BLaER1 (cell line): ENCODE measurements around the gene AHNAK2.
A peak's percentile ranks its signal among the peaks of the same experiment; 100 is the strongest.

ENCODE experiments used
- H3K27ac ChIP-seq: shearing (Covaris generic); formaldehyde crosslinking; 2 replicates; pipeline ENCODE4 v1.8.1; 2022
- H3K27me3 ChIP-seq: shearing (Covaris generic); formaldehyde crosslinking; 2 replicates; pipeline ENCODE4 v1.8.1; 2022
- H3K36me3 ChIP-seq: shearing (Covaris generic); formaldehyde crosslinking; 2 replicates; pipeline ENCODE4 v1.8.1; 2022
- H3K4me1 ChIP-seq: shearing (Covaris generic); formaldehyde crosslinking; 2 replicates; pipeline ENCODE4 v1.8.1; 2022
- H3K4me2 ChIP-seq: shearing (Covaris generic); formaldehyde crosslinking; 2 replicates; pipeline ENCODE4 v1.8.1; 2022
- H3K4me3 ChIP-seq: shearing (Covaris generic); formaldehyde crosslinking; 2 replicates; pipeline ENCODE4 v1.8.1; 2022
- H3K9ac ChIP-seq: shearing (Covaris generic); formaldehyde crosslinking; 2 replicates; pipeline ENCODE4 v1.8.1; 2022
- H3K9me3 ChIP-seq: shearing (Covaris generic); formaldehyde crosslinking; 2 replicates; pipeline ENCODE4 v1.8.1; 2022
- H4K20me1 ChIP-seq: shearing (Covaris generic); formaldehyde crosslinking; 2 replicates; pipeline ENCODE4 v1.8.1; 2022
- Cebpa-rat ChIP-seq: shearing (Covaris generic); IDR thresholded peaks from 2 replicates; pipeline ENCODE4 v1.8.1; 2022

AHNAK2 gene

GRCh38 chr14:104931771-104932675, 46.2 kb downstream of the AHNAK2 start:
- Histone ChIP-seq H3K27me3 (peaks cover 6% of the 10 kb centered on the region; the same call in 1 of the 2 replicates), H3K9ac (peak overlapping the region; percentile 73; the same call in 1 of the 2 replicates), H3K36me3 (peaks cover 44% of the 10 kb centered on the region), H3K9me3 (no peaks in the 10 kb centered on the region), H3K4me1 (peaks cover 74% of the 10 kb centered on the region), H3K4me2 (peak overlapping the region; percentile 86), H3K4me3 (peak overlapping the region; percentile 65), H3K27ac (peak overlapping the region; percentile 75), H4K20me1 (peaks cover 28% of the 10 kb centered on the region; the same call in 1 of the 2 replicates)
- no peak for TF ChIP-seq Cebpa-rat

- no peaks in the 10 kb centered on the region for H3K9me3 ChIP-seq
- H4K20me1 ChIP-seq = peaks cover 28% of the 10 kb centered on the region; the same call in 1 of the 2 replicates
- peaks cover 75% of the 10 kb centered on the region for H3K4me1 ChIP-seq
- H3K36me3 ChIP-seq = peaks cover 44% of the 10 kb centered on the region
- peak overlapping the region; percentile 59 for H3K27ac ChIP-seq
- no peak overlapping the region for H3K4me3 ChIP-seq
- peaks cover 6% of the 10 kb centered on the region; the same call in 1 of the 2 replicates for H3K27me3 ChIP-seq
- H3K9ac ChIP-seq = no peak overlapping the region
- peak overlapping the region; percentile 86 for H3K4me2 ChIP-seq
- TF ChIP-seq Cebpa-rat = no peak
These were observed 46.8 kb downstream of the AHNAK2 start for GRCh38 chr14:104931304-104931770.

- Histone ChIP-seq H3K4me1 (peaks cover 75% of the 10 kb centered on the region), H3K9ac (no peak overlapping the region), H3K4me2 (no peak overlapping the region), H3K4me3 (no peak overlapping the region), H3K9me3 (no peaks in the 10 kb centered on the region), H3K36me3 (peaks cover 44% of the 10 kb centered on the region), H3K27ac (peak overlapping the region; percentile 59), H4K20me1 (peaks cover 28% of the 10 kb centered on the region; the same call in 1 of the 2 replicates), H3K27me3 (peaks cover 6% of the 10 kb centered on the region; the same call in 1 of the 2 replicates)
- TF ChIP-seq Cebpa-rat = no peak
These were observed 47.5 kb downstream of the AHNAK2 start for GRCh38 chr14:104930526-104931303.

- no peak overlapping the region for H3K4me3 ChIP-seq
- H3K36me3 ChIP-seq = peaks cover 44% of the 10 kb centered on the region
- H3K9ac ChIP-seq = no peak overlapping the region
- H3K9me3 ChIP-seq = no peaks in the 10 kb centered on the region
- H3K27me3 ChIP-seq = peaks cover 6% of the 10 kb centered on the region; the same call in 1 of the 2 replicates
- no peak for TF ChIP-seq Cebpa-rat
- H4K20me1 ChIP-seq = peaks cover 28% of the 10 kb centered on the region; the same call in 1 of the 2 replicates
- H3K4me1 ChIP-seq = peaks cover 75% of the 10 kb centered on the region
- H3K27ac ChIP-seq = 0 out of 2 replicates have a peak overlapping the region, but pooled peaks have one; percentile 19
- H3K4me2 ChIP-seq = no peak overlapping the region
These were observed 48.6 kb downstream of the AHNAK2 start for GRCh38 chr14:104929268-104930230.

GRCh38 chr14:104928391-104929133, 49.6 kb downstream of the AHNAK2 start:
- H3K4me1 ChIP-seq = peaks cover 79% of the 10 kb centered on the region
- peak overlapping the region; percentile 96 for H3K27ac ChIP-seq
- peaks cover 28% of the 10 kb centered on the region; the same call in 1 of the 2 replicates for H4K20me1 ChIP-seq
- peak overlapping the region; percentile 100 for H3K4me2 ChIP-seq
- no peak overlapping the region for H3K4me3 ChIP-seq
- TF ChIP-seq Cebpa-rat = no peak
- H3K27me3 ChIP-seq = no peaks in the 10 kb centered on the region
- peaks cover 44% of the 10 kb centered on the region for H3K36me3 ChIP-seq
- peak overlapping the region; percentile 87; the same call in 1 of the 2 replicates for H3K9ac ChIP-seq
- H3K9me3 ChIP-seq = no peaks in the 10 kb centered on the region; the same call in 1 of the 2 replicates

- H3K4me1 ChIP-seq = peaks cover 84% of the 10 kb centered on the region
- H4K20me1 ChIP-seq = peaks cover 28% of the 10 kb centered on the region; the same call in 1 of the 2 replicates
- TF ChIP-seq Cebpa-rat = no peak
- H3K36me3 ChIP-seq = peaks cover 44% of the 10 kb centered on the region
- no peaks in the 10 kb centered on the region for H3K27me3 ChIP-seq
- H3K9ac ChIP-seq = peak overlapping the region; percentile 87
- no peaks in the 10 kb centered on the region; the same call in 1 of the 2 replicates for H3K9me3 ChIP-seq
- H3K4me2 ChIP-seq = peak overlapping the region; percentile 100
- peak overlapping the region; percentile 70 for H3K4me3 ChIP-seq
- H3K27ac ChIP-seq = peak overlapping the region; percentile 96
These were observed 50.3 kb downstream of the AHNAK2 start for GRCh38 chr14:104927901-104928300.

- H3K27me3 ChIP-seq = no peaks in the 10 kb centered on the region
- H3K9me3 ChIP-seq = no peaks in the 10 kb centered on the region; the same call in 1 of the 2 replicates
- peaks cover 42% of the 10 kb centered on the region for H3K36me3 ChIP-seq
- peak overlapping the region; percentile 70 for H3K4me3 ChIP-seq
- H4K20me1 ChIP-seq = peaks cover 26% of the 10 kb centered on the region; the same call in 1 of the 2 replicates
- peak overlapping the region; percentile 100 for H3K4me2 ChIP-seq
- no peak for TF ChIP-seq Cebpa-rat
- H3K9ac ChIP-seq = peak overlapping the region; percentile 87
- H3K4me1 ChIP-seq = peaks cover 84% of the 10 kb centered on the region
- H3K27ac ChIP-seq = peak overlapping the region; percentile 96
These were observed 50.8 kb downstream of the AHNAK2 start for GRCh38 chr14:104927432-104927816.
